HEK293 (cell line): ENCODE measurements around the gene C1QB.
"Not testable (repeated sequence)": the region's sequence is repeated elsewhere in the genome, so short reads cannot be mapped to it uniquely, and the experiment has no call there.

Experiments
- BCL11B ChIP-seq: fragments of 450-650 bp; formaldehyde crosslinking; IDR thresholded peaks from 2 replicates; pipeline ENCODE4 v1.5.1; 2016; ENCODE audit warnings: low read depth, missing biosample characterization, missing genetic modification characterization
- CTCF ChIP-seq: fragments of 450-650 bp; formaldehyde crosslinking; IDR thresholded peaks from 2 replicates; pipeline ENCODE4 v1.5.1; 2016; ENCODE audit warnings: missing biosample characterization, missing genetic modification characterization
- YY1 ChIP-seq: fragments of 450-650 bp; formaldehyde crosslinking; IDR thresholded peaks from 2 replicates; pipeline ENCODE4 v1.5.1; 2018; ENCODE audit warnings: missing biosample characterization, missing genetic modification characterization
- ZFP69B ChIP-seq: fragments of 450-650 bp; formaldehyde crosslinking; IDR thresholded peaks from 2 replicates; pipeline ENCODE4 v1.5.1; 2016; ENCODE audit warnings: missing biosample characterization, missing genetic modification characterization
- ZNF274 ChIP-seq, 2 experiments: fragments of 200-500 bp in 1 of 2; fragments of 450-650 bp in 1 of 2; sonication (Bioruptor generic) in 1 of 2; formaldehyde crosslinking in 1 of 2; IDR thresholded peaks; 2 replicates each; pipeline versions ENCODE4 v1.5.1 to v1.6.1; 2014 to 2016; ENCODE audit warnings: borderline replicate concordance in 1 of 2, inconsistent platforms in 1 of 2, low read length in 1 of 2, missing biosample characterization in 1 of 2, missing genetic modification characterization in 1 of 2
- ZNF335 ChIP-seq: fragments of 450-650 bp; formaldehyde crosslinking; conservative IDR thresholded peaks from 2 replicates; pipeline ENCODE4 v1.5.1; 2016; ENCODE audit warnings: missing biosample characterization, missing genetic modification characterization
- ZNF560 ChIP-seq: fragments of 450-650 bp; formaldehyde crosslinking; IDR thresholded peaks from 2 replicates; pipeline ENCODE4 v1.5.1; 2017; ENCODE audit warnings: missing biosample characterization, missing genetic modification characterization, borderline replicate concordance
- ZNF585B ChIP-seq: fragments of 450-650 bp; formaldehyde crosslinking; IDR thresholded peaks from 2 replicates; pipeline ENCODE4 v1.5.1; 2016; ENCODE audit warnings: missing biosample characterization, missing genetic modification characterization
- TF ChIP-seq, protein P1 (sequence below): fragments of 450-650 bp; formaldehyde crosslinking; IDR thresholded peaks from 2 replicates; pipeline ENCODE4 v1.5.1; 2016; ENCODE audit warnings: missing biosample characterization, missing genetic modification characterization

DNA sequence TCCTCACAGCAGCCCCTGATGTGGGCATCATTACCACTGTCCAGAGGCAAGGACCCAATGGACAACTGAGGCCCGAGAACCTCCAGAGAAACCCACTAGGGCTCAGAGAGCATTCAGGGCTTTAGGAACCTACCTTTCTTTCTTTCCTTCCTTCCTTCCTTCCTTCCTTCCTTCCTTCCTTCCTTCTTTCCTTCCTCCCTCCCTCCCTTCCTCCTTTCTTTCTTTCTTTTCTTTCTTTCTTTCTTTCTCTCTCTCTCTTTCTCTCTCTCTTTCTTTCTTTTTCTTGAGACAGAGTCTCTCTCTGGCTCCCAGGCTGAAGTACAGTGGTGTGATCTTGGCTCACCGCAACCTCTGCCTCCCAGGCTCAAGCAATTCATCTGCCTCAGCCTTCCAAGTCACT, 15.8 kb downstream of the C1QB start:
- TF ChIP-seq, protein P1, sequence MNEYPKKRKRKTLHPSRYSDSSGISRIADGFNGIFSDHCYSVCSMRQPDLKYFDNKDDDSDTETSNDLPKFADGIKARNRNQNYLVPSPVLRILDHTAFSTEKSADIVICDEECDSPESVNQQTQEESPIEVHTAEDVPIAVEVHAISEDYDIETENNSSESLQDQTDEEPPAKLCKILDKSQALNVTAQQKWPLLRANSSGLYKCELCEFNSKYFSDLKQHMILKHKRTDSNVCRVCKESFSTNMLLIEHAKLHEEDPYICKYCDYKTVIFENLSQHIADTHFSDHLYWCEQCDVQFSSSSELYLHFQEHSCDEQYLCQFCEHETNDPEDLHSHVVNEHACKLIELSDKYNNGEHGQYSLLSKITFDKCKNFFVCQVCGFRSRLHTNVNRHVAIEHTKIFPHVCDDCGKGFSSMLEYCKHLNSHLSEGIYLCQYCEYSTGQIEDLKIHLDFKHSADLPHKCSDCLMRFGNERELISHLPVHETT (tag by site-specific recombination): not testable (repeated sequence)
- not testable (repeated sequence) for TF ChIP-seq BCL11B (tag by site-specific recombination); YY1 (tag by site-specific recombination); ZNF585B (tag by site-specific recombination); ZNF560; ZNF274 (IDR thresholded peaks at IDR 0.05; ENCODE audit: low read length); ZNF274 (tag by site-specific recombination; IDR thresholded peaks at IDR 0.05; ENCODE audit: borderline replicate concordance); CTCF; ZNF335 (tag by site-specific recombination); ZFP69B (tag by site-specific recombination)
